A549 (cell line): ENCODE measurements around the gene FER1L5. TPM values are rescaled to one million over a fixed set of nuclear protein-coding genes. Genes with fewer than 3 reads are reported as not detected.

Experiments
- ATAC-seq, 2 experiments: fragments of 200-7000 bp in 1 of 2; fragments of >200 bp in 1 of 2; cut with Nextera tagmentation in 1 of 2; cut with Tn5 transposase in 1 of 2; 3 replicates each; pipeline versions ENCODE4 v1.8.0 to v1.9.1; 2018 to 2020; ENCODE audit warnings: mild to moderate bottlenecking in 1 of 2, moderate library complexity in 1 of 2
- CTCF ChIA-PET: fragments of 300-600 bp; sonication (Branson Sonifier 250); formaldehyde crosslinking; extraction: SDS; loops from one replicate; lab custom pipeline; 2021; ENCODE audit warnings: antibody characterized with exemption, inconsistent platforms; lab: Yijun Ruan, JAX
- POLR2A ChIA-PET: fragments of 350-600 bp; formaldehyde crosslinking; extraction: SDS; loops from one replicate; lab custom pipeline; 2021; ENCODE audit warnings: antibody characterized with exemption, inconsistent platforms; lab: Yijun Ruan, JAX
- DNase-seq, 2 experiments: peaks; one replicate each; pipeline versions ENCODE4 v3.0.0 to v3.0.0-alpha.2; 2011 to 2016; ENCODE audit warnings: low read depth in 1 of 2, low spot score in 1 of 2
- FAIRE-seq: peaks from 2 replicates; lab custom pipeline; 2011; peaks lifted over from hg19 to GRCh38; lab: Jason Lieb, UNC
- H3K27ac ChIP-seq, 2 experiments: fragments of >200 bp; sonication (Bioruptor Twin); formaldehyde crosslinking; 3 replicates each; pipeline ENCODE4 v1.5.1; 2016 to 2017
- H3K4me1 ChIP-seq: fragments of >200 bp; sonication (Bioruptor Twin); formaldehyde crosslinking; 3 replicates; pipeline ENCODE4 v1.6.1; 2016
- H3K4me2 ChIP-seq: fragments of >200 bp; sonication (Bioruptor Twin); formaldehyde crosslinking; 3 replicates; pipeline ENCODE4 v1.6.1; 2016
- H3K4me3 ChIP-seq: fragments of >200 bp; sonication (Bioruptor Twin); formaldehyde crosslinking; 3 replicates; pipeline ENCODE4 v1.5.1; 2016
- H3K9me3 ChIP-seq: fragments of >200 bp; sonication (Bioruptor Twin); formaldehyde crosslinking; 3 replicates; pipeline ENCODE4 v1.6.1; 2016
- CEBPB ChIP-seq, 2 experiments: fragments of >200 bp in 1 of 2; sonication (Bioruptor Twin) in 1 of 2; formaldehyde crosslinking in 1 of 2; IDR thresholded peaks; 2 replicates each; pipeline ENCODE4 v1.6.1; 2012 to 2016
- CHD2 ChIP-seq: fragments of 150-350 bp; IDR thresholded peaks from 2 replicates; pipeline ENCODE4 v1.6.1; 2014; ENCODE audit warnings: low read length; ENCODE audit not compliant: partially characterized antibody
- CHD4 ChIP-seq: fragments of 200-600 bp; sonication (generic); IDR thresholded peaks from 2 replicates; pipeline ENCODE4 v1.6.1; 2016; ENCODE audit warnings: antibody characterized with exemption, mild to moderate bottlenecking, borderline replicate concordance
- ELK1 ChIP-seq: fragments of 150-350 bp; IDR thresholded peaks from 2 replicates; pipeline ENCODE4 v1.6.1; 2014; ENCODE audit warnings: low read depth, mild to moderate bottlenecking, low read length
- ESRRA ChIP-seq: fragments of 150-350 bp; IDR thresholded peaks from 2 replicates; pipeline ENCODE4 v1.6.1; 2014; ENCODE audit warnings: mild to moderate bottlenecking, low read length, borderline replicate concordance
- FOSL2 ChIP-seq, 2 experiments: fragments of 450-650 bp in 1 of 2; fragments of >200 bp in 1 of 2; sonication (Bioruptor Twin) in 1 of 2; formaldehyde crosslinking; IDR thresholded peaks; 2 replicates each; pipeline versions ENCODE4 v1.5.0 to v1.6.1; 2016 to 2020; ENCODE audit warnings: mild to moderate bottlenecking in 1 of 2, moderate library complexity in 1 of 2
- FOXS1 ChIP-seq: fragments of 250-450 bp; sonication (Bioruptor Pico); IDR thresholded peaks from 2 replicates; pipeline ENCODE4 v1.5.0; 2020; ENCODE audit warnings: mild to moderate bottlenecking, moderate library complexity
- GATA3 ChIP-seq: IDR thresholded peaks from 2 replicates; pipeline ENCODE4 v1.6.1; 2012; ENCODE audit warnings: borderline replicate concordance
- HOXA7 ChIP-seq: fragments of 250-450 bp; sonication (Bioruptor Pico); IDR thresholded peaks from 2 replicates; pipeline ENCODE4 v1.5.0; 2020; ENCODE audit warnings: mild to moderate bottlenecking, moderate library complexity
- JUN ChIP-seq, 2 experiments: fragments of >200 bp; sonication (Bioruptor Twin); formaldehyde crosslinking; IDR thresholded peaks; 2 replicates in 1 of 2; 3 replicates in 1 of 2; pipeline ENCODE4 v1.6.1; 2016 to 2017
- JUNB ChIP-seq: fragments of >200 bp; sonication (Bioruptor Twin); formaldehyde crosslinking; IDR thresholded peaks from 2 replicates; pipeline ENCODE4 v1.6.1; 2016
- KDM5A ChIP-seq: fragments of 200-600 bp; sonication (generic); IDR thresholded peaks from 2 replicates; pipeline ENCODE4 v1.6.1; 2016; ENCODE audit warnings: antibody characterized with exemption, mild to moderate bottlenecking
- MAZ ChIP-seq: fragments of 150-350 bp; IDR thresholded peaks from 2 replicates; pipeline ENCODE4 v1.6.1; 2014; ENCODE audit warnings: antibody characterized with exemption, low read depth, low read length, borderline replicate concordance
- PHF8 ChIP-seq: fragments of 200-600 bp; sonication (generic); IDR thresholded peaks from 2 replicates; pipeline ENCODE4 v1.6.1; 2016; ENCODE audit warnings: low read depth, mild to moderate bottlenecking, antibody characterized with exemption, moderate library complexity, borderline replicate concordance
- POLR2AphosphoS2 ChIP-seq: conservative IDR thresholded peaks from 2 replicates; pipeline ENCODE4 v1.6.1; 2012; ENCODE audit warnings: low read length, improper control_type of control experiment, inconsistent platforms
- RAD21 ChIP-seq, 2 experiments: fragments of >200 bp in 1 of 2; sonication (Bioruptor Twin) in 1 of 2; formaldehyde crosslinking in 1 of 2; IDR thresholded peaks in 1 of 2; conservative IDR thresholded peaks in 1 of 2; 2 replicates in 1 of 2; 3 replicates in 1 of 2; pipeline ENCODE4 v1.6.1; 2012 to 2018; ENCODE audit warnings: inconsistent platforms in 1 of 2
- RARB ChIP-seq: fragments of 250-450 bp; sonication (Bioruptor Pico); IDR thresholded peaks from 2 replicates; pipeline ENCODE4 v1.8.0; 2021; ENCODE audit warnings: mild to moderate bottlenecking, moderate library complexity
- RCOR1 ChIP-seq: fragments of 150-350 bp; IDR thresholded peaks from 2 replicates; pipeline ENCODE4 v1.6.1; 2014; ENCODE audit warnings: antibody characterized with exemption, low read length, low read depth
- REST ChIP-seq: fragments of 200-600 bp; sonication (generic); IDR thresholded peaks from 2 replicates; pipeline ENCODE4 v1.6.1; 2016; ENCODE audit warnings: antibody characterized with exemption, mild to moderate bottlenecking, moderate library complexity
- RNF2 ChIP-seq: fragments of 200-600 bp; sonication (generic); IDR thresholded peaks from 2 replicates; pipeline ENCODE4 v1.6.1; 2016; ENCODE audit warnings: low read depth, mild to moderate bottlenecking, antibody characterized with exemption, moderate library complexity, borderline replicate concordance
- SREBF2 ChIP-seq: fragments of 450-650 bp; IDR thresholded peaks from 2 replicates; pipeline ENCODE4 v1.6.1; 2014; ENCODE audit warnings: mild to moderate bottlenecking, moderate library complexity
- TP53 ChIP-seq: fragments of 250-450 bp; sonication (Bioruptor Pico); IDR thresholded peaks from 2 replicates; pipeline ENCODE4 v1.5.0; 2021; ENCODE audit warnings: mild to moderate bottlenecking, moderate library complexity
- ZC3H11A ChIP-seq: fragments of 450-650 bp; IDR thresholded peaks from 2 replicates; pipeline ENCODE4 v1.6.1; 2014; ENCODE audit warnings: antibody characterized with exemption, mild to moderate bottlenecking
- ZFP36 ChIP-seq: fragments of 450-650 bp; IDR thresholded peaks from 2 replicates; pipeline ENCODE4 v1.6.1; 2014; ENCODE audit warnings: borderline replicate concordance; ENCODE audit not compliant: partially characterized antibody
- WGBS: methylation state at CpG from one replicate; pipeline ENCODE4 v1.1.6; 2017; ENCODE audit errors: missing lambda C conversion rate; 5-methylcytosine and 5-hydroxymethylcytosine counted together
- polyA plus RNA-seq, 4 experiments: library from polyadenylated mRNA; depleted of rRNA in 3 of 4; stranded (reverse); fragments of >200 nt; fragmentation: RNase III in 1 of 4; extraction: RNeasy Plus Mini Kit Qiagen cat#74134 plus additional on column Dnase treatment in 1 of 4; gene quantifications; 2 replicates in 3 of 4; 3 replicates in 1 of 4; pipeline ENCODE4 v1.2.3, GENCODE V29; 2011 to 2017
- TF ChIP-seq, protein P1 (sequence below): IDR thresholded peaks from 2 replicates; pipeline ENCODE4 v1.6.1; 2012

Gene FER1L5
- polyA plus RNA-seq, 2 of the 4 experiments (the other 2 are of a cell fraction) = 0.01 TPM; not detected in 1

DNA sequence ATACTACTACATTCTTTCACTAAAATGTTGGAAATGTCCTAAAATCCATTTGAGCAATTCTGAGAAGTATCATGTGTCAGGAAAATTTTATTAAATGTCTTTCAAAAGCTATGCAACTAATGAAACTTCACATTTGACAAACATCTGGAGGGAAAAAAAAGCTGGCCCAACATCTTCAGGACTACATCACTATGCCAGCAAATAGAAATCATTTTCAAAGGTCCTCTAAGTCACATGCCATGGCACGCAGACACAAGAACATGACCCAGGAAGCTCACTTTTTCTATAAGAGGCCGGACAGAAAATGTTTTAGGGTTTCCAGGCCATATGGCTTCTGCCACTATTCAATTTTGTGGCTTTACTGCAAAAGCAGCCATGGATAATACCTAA, 16.0 kb upstream of the FER1L5 start:
- H3K4me1 ChIP-seq = peaks cover 18% of the 10 kb centered on the region
- no peak for FAIRE-seq
- POLR2A ChIA-PET = interaction anchor here (0.6 to 4.0 kb wide), 2 partner anchors 11 to 232 kb away, joined by 14 to 24 read pairs; partner anchors contain the start of gene KANSL3

GRCh38 chr2:96631804-96632435, 10.6 kb upstream of the FER1L5 start:
- ChIA-PET POLR2A (interaction anchor here (0.9 kb wide), 1 partner anchor 129 kb away, joined by 3 read pairs; the partner anchor contains the start of gene CNNM4), CTCF (interaction anchor here (2.5 to 3.4 kb wide), 2 partner anchors 77 to 82 kb away, joined by 8 to 12 read pairs; no protein-coding TSS in a partner anchor)
- FAIRE-seq = no peak
- TF ChIP-seq ELK1 (no peak), JUN (IDR thresholded peaks at IDR 0.05) (peak in 1 of 2 experiments; percentile 36; a peak in 1 of 5 replicates), FOSL2 (IDR thresholded peaks at IDR 0.05) (no peak), FOSL2 (CRISPR knock-in tag; IDR thresholded peaks at IDR 0.05) (0 out of 2 replicates have a peak, but pooled peaks have one; percentile 25), ZC3H11A (peak; percentile 32), CEBPB (IDR thresholded peaks at IDR 0.05) (peak; percentile 31 to 77; a peak in 3 of 4 replicates), ESRRA (no peak), JUNB (peak; percentile 67), REST (no peak)
- no peak overlapping the region for H3K4me3 ChIP-seq
- peak overlapping the region; percentile 30 for H3K4me2 ChIP-seq
- peaks cover 45% of the 10 kb centered on the region for H3K4me1 ChIP-seq
- DNase-seq = peak in 1 of 2 experiments; percentile 38
- 42% methylated on average over 4 of the region's 4 CpGs for WGBS
- no peaks in the 10 kb centered on the region for H3K9me3 ChIP-seq
- peak overlapping the region; percentile 3 to 59; a peak in 4 of 6 replicates for H3K27ac ChIP-seq
- ATAC-seq = peak; percentile 63 to 70; a peak in 4 of 6 replicates

More for the DNA sequence above, 16.0 kb upstream of the FER1L5 start:
- Histone ChIP-seq H3K4me2 (peak overlapping the region; percentile 2; the same call in 1 of the 3 replicates), H3K9me3 (no peaks in the 10 kb centered on the region), H3K4me3 (no peak overlapping the region)
- 85% methylated on average over 2 of the region's 2 CpGs for WGBS
- ATAC-seq = no peak
- CTCF ChIA-PET = interaction anchor here (0.6 to 2.0 kb wide), 8 partner anchors 9 to 134 kb away, joined by 3 to 8 read pairs (median 4); partner anchors contain the start of gene CNNM4
- DNase-seq = no peak
- TF ChIP-seq CHD2 = no peak
- TF ChIP-seq FOXS1 (CRISPR knock-in tag) = no peak
- no peak for TF ChIP-seq MAZ
- TF ChIP-seq ZFP36 = no peak
- TF ChIP-seq PHF8 = no peak
- TF ChIP-seq RAD21 (conservative IDR thresholded peaks at IDR 0.05 in 1 of 2, IDR thresholded peaks at IDR 0.05 in 1 of 2) = no peak
- no peak for TF ChIP-seq SREBF2
- no peak for TF ChIP-seq RNF2
- no peak for TF ChIP-seq RARB (CRISPR knock-in tag)
- no peak for TF ChIP-seq GATA3
- no peak for TF ChIP-seq TP53 (CRISPR knock-in tag)
- no peak for TF ChIP-seq RCOR1
- no peak for TF ChIP-seq KDM5A
- TF ChIP-seq, protein P1, sequence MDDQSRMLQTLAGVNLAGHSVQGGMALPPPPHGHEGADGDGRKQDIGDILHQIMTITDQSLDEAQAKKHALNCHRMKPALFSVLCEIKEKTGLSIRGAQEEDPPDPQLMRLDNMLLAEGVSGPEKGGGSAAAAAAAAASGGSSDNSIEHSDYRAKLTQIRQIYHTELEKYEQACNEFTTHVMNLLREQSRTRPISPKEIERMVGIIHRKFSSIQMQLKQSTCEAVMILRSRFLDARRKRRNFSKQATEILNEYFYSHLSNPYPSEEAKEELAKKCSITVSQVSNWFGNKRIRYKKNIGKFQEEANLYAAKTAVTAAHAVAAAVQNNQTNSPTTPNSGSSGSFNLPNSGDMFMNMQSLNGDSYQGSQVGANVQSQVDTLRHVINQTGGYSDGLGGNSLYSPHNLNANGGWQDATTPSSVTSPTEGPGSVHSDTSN = no peak
- TF ChIP-seq CHD4 = no peak
- TF ChIP-seq HOXA7 (CRISPR knock-in tag) = no peak
- no peak for TF ChIP-seq POLR2AphosphoS2
- TF ChIP-seq, all 56 proteins: peak for 0
- no peak overlapping the region for H3K27ac ChIP-seq
